ENCODE measurements around the gene ATP10A.

DNA sequence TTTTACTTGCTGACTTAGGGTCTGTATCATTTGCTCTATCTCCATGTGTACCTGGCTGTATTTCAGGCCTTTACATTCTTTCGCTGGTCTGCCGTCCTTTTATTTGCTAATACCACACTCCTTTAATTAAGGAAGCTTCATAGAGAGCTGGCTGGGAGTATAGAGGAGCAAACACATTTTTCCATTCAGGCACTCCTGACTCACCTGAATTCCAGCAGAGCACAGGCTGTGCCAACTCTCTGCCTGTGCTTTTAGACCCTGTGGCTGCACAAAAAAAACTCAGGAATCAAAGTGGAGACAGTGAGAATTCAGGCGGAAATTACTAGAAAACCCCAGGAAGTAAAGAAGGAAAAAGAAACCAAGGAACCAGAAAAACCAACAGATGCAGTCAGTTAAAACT is 29.0 kb upstream of the ATP10A start:
- TF ChIP-seq CHD2 (IDR thresholded peaks at IDR 0.05; ENCODE audit: low read length) (no peak), TBP (IDR thresholded peaks at IDR 0.05; ENCODE audit: low read depth, low read length) (no peak), EZH2 (IDR thresholded peaks at IDR 0.05; ENCODE audit: low read depth, low read length, severe bottlenecking) (no peak)

All from H1 (cell line).